ENCODE data around the gene TLX1. TPM values are rescaled to one million over a fixed set of nuclear protein-coding genes. Genes with fewer than 3 reads are reported as not detected.

Gene TLX1
- total and polyA plus RNA-seq, 7 donors, result 0.07 TPM; not detected in 6

GRCh38 chr10:101113890-101114403 lies 17.2 kb upstream of the TLX1 start:
- intact Hi-C loops (cut with DNase I), result no loop called here
- no peak for DNase-seq
- H3K9me3 ChIP-seq, result no peaks in the 10 kb centered on the region
- H3K27me3 ChIP-seq, result peaks cover 3 to 67% (median 10%) of the 10 kb centered on the region in 3 donors
- no peak overlapping the region for H3K4me3 ChIP-seq
- TF ChIP-seq POLR2AphosphoS5 (IDR thresholded peaks at IDR 0.05) (no peak), POLR2A (IDR thresholded peaks at IDR 0.05) (no peak), CTCF (IDR thresholded peaks at IDR 0.05) (no peak), EP300 (IDR thresholded peaks at IDR 0.05) (no peak)
- no peak overlapping the region for H3K27ac ChIP-seq
- no peaks in the 10 kb centered on the region for H3K36me3 ChIP-seq
- WGBS, 2 donors, result 67 to 84% methylated on average over 2 of the region's 2 CpGs
- H3K4me1 ChIP-seq, result no peaks in the 10 kb centered on the region

DNA sequence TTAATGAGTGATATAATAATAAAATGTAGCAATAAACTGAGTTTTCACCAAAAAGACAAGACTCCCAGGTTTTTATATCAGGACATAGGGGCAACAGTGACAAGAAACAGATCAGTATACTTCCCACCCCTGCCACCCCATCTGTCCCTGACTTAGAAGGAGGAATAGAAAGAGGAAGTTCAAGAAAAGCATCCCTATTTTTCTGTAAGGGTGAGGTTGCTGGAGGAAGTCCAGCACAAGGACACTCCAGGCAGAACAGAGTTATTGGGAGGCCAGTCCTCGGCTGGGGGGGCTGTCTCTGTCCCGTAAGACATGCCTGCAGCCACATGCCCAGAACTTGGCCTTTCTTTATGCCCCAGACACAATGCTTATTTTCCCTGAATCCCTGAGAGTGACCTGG lies 16.5 kb upstream of the TLX1 start:
- 30 to 50% methylated on average over 2 of the region's 2 CpGs for WGBS, 2 donors
- peaks cover 3 to 73% (median 10%) of the 10 kb centered on the region in 3 donors for H3K27me3 ChIP-seq

GRCh38 chr10:101116754-101117153 lies 14.3 kb upstream of the TLX1 start:
- DNase-seq, result no peak
- H3K27me3 ChIP-seq, result peaks cover 10 to 80% (median 22%) of the 10 kb centered on the region in 3 donors
- peaks cover 0 to 10% (median 8%) of the 10 kb centered on the region in 4 donors for H3K4me1 ChIP-seq
- no peak overlapping the region for H3K4me3 ChIP-seq
- no peaks in the 10 kb centered on the region for H3K36me3 ChIP-seq
- no peaks in the 10 kb centered on the region for H3K9me3 ChIP-seq
- 88 to 91% methylated on average over 6 of the region's 6 CpGs for WGBS, 2 donors
- no peak overlapping the region for H3K27ac ChIP-seq
- TF ChIP-seq POLR2A (IDR thresholded peaks at IDR 0.05), result no peak
- TF ChIP-seq EP300 (IDR thresholded peaks at IDR 0.05), result no peak
- TF ChIP-seq POLR2AphosphoS5 (IDR thresholded peaks at IDR 0.05), result no peak
- no peak for TF ChIP-seq CTCF (IDR thresholded peaks at IDR 0.05)
- intact Hi-C loops (cut with DNase I), result no loop called here

More for the DNA sequence above, 16.5 kb upstream of the TLX1 start:
- no peaks in the 10 kb centered on the region for H3K9me3 ChIP-seq
- H3K27ac ChIP-seq, result no peak overlapping the region
- H3K36me3 ChIP-seq, result no peaks in the 10 kb centered on the region
- intact Hi-C loops (cut with DNase I), result no loop called here
- H3K4me1 ChIP-seq, result no peaks in the 10 kb centered on the region
- H3K4me3 ChIP-seq, result no peak overlapping the region
- no peak for DNase-seq
- TF ChIP-seq POLR2A (IDR thresholded peaks at IDR 0.05) (no peak), POLR2AphosphoS5 (IDR thresholded peaks at IDR 0.05) (no peak), CTCF (IDR thresholded peaks at IDR 0.05) (no peak), EP300 (IDR thresholded peaks at IDR 0.05) (no peak)

- no peak for DNase-seq
- no peaks in the 10 kb centered on the region for H3K9me3 ChIP-seq
- intact Hi-C loops (cut with DNase I), result no loop called here
- no peak for TF ChIP-seq EP300 (IDR thresholded peaks at IDR 0.05)
- no peak for TF ChIP-seq CTCF (IDR thresholded peaks at IDR 0.05)
- TF ChIP-seq POLR2AphosphoS5 (IDR thresholded peaks at IDR 0.05), result no peak
- TF ChIP-seq POLR2A (IDR thresholded peaks at IDR 0.05), result no peak
- WGBS, 2 donors, result 82 to 84% methylated on average over 1 of the region's 1 CpG
- peaks cover 20 to 82% (median 35%) of the 10 kb centered on the region in 3 donors for H3K27me3 ChIP-seq
- peaks cover 0 to 17% (median 13%) of the 10 kb centered on the region in 4 donors for H3K4me1 ChIP-seq
- no peaks in the 10 kb centered on the region for H3K36me3 ChIP-seq
- no peak overlapping the region for H3K27ac ChIP-seq
- H3K4me3 ChIP-seq, result no peak overlapping the region
Observed at GRCh38 chr10:101118031-101118430, 13.1 kb upstream of the TLX1 start.

GRCh38 chr10:101120520-101120883 lies 10.6 kb upstream of the TLX1 start:
- H3K9me3 ChIP-seq, result no peaks in the 10 kb centered on the region
- no peaks in the 10 kb centered on the region for H3K36me3 ChIP-seq
- H3K4me3 ChIP-seq, result peak overlapping the region in 3 of 4 donors; percentile 37 to 54 (median 53)
- H3K4me1 ChIP-seq, result peaks cover 0 to 26% (median 21%) of the 10 kb centered on the region in 4 donors
- intact Hi-C loops (cut with DNase I), result no loop called here
- 93 to 94% methylated on average over 2 of the region's 2 CpGs for WGBS, 2 donors
- DNase-seq, result no peak
- H3K27ac ChIP-seq, result no peak overlapping the region
- H3K27me3 ChIP-seq, result peaks cover 32 to 93% (median 49%) of the 10 kb centered on the region in 3 donors
- no peak for TF ChIP-seq POLR2AphosphoS5 (IDR thresholded peaks at IDR 0.05)
- no peak for TF ChIP-seq EP300 (IDR thresholded peaks at IDR 0.05)
- no peak for TF ChIP-seq CTCF (IDR thresholded peaks at IDR 0.05)
- no peak for TF ChIP-seq POLR2A (IDR thresholded peaks at IDR 0.05)
